Activated B cell treated with CpG ODN at 0.5 μM for 24 hours (primary cell): ENCODE data around the gene OSBPL3. TPM values are rescaled to one million over a fixed set of nuclear protein-coding genes. Genes with fewer than 3 reads are reported as not detected.
A peak's percentile ranks its signal among the peaks of the same experiment; 100 is the strongest.

Experiments
- ATAC-seq: fragments of 200-7000 bp; cut with Tn5 transposase; one replicate; pipeline ENCODE4 v1.10.0; 2021; ENCODE audit warnings: low read depth, mild to moderate bottlenecking, moderate library complexity
- CTCF ChIA-PET: fragments of 350-600 bp; sonication (Branson Sonifier 250); formaldehyde crosslinking; loops from one replicate; lab custom pipeline; 2021; ENCODE audit warnings: antibody characterized with exemption; lab: Charles Lee
- POLR2A ChIA-PET: fragments of 350-600 bp; sonication (Branson Sonifier 250); formaldehyde crosslinking; loops from one replicate; lab custom pipeline; 2021; ENCODE audit warnings: antibody characterized with exemption; lab: Charles Lee
- DNase-seq: peaks from one replicate; pipeline ENCODE4 v3.0.0; 2022
- H3K27ac Mint-ChIP-seq: one replicate; pipeline ENCODE4 v1.8.0; 2020; ENCODE audit warnings: mixed read lengths
- H3K27me3 Mint-ChIP-seq: one replicate; pipeline ENCODE4 v1.8.0; 2021; ENCODE audit warnings: mixed read lengths
- H3K36me3 Mint-ChIP-seq: one replicate; pipeline ENCODE4 v1.8.0; 2021; ENCODE audit warnings: low read depth, mixed read lengths
- H3K4me1 Mint-ChIP-seq: one replicate; pipeline ENCODE4 v1.8.0; 2021; ENCODE audit warnings: mixed read lengths
- H3K4me3 Mint-ChIP-seq: one replicate; pipeline ENCODE4 v1.8.0; 2020; ENCODE audit warnings: mild to moderate bottlenecking, mixed read lengths
- H3K9me3 Mint-ChIP-seq: one replicate; pipeline ENCODE4 v1.8.0; 2020; ENCODE audit warnings: mixed read lengths
- CTCF ChIP-seq: fragments of 200-600 bp; IDR thresholded peaks from one replicate; pipeline ENCODE4 v1.8.0; 2022; ENCODE audit warnings: antibody characterized with exemption, mild to moderate bottlenecking
- intact Hi-C: fragments of 100-400 bp; cut with micrococcal nuclease; formaldehyde crosslinking; loops from one replicate; pipeline ENCODE4 v1.15.1; 2024
- total RNA-seq: library from RNA; stranded (reverse); gene quantifications from 2 replicates; pipeline ENCODE4 v1.2.3, GENCODE V29; 2022

OSBPL3 gene
- total RNA-seq, 1 donor from 2014 or later: 33.3 TPM

- POLR2A ChIA-PET: interaction anchor here (0.7 kb wide), 1 partner anchor 30 kb away, joined by 3 read pairs; no protein-coding TSS in a partner anchor
- DNase-seq (no peak), ATAC-seq (no peak)
- CTCF ChIA-PET: no interaction called here
- intact Hi-C loops: loop anchor here (1.0 kb wide), 1 partner anchor 12 kb away; no protein-coding TSS in a partner anchor
- H3K4me3 Mint-ChIP-seq: peak overlapping the region; percentile 15
- H3K9me3 Mint-ChIP-seq: no peaks in the 10 kb centered on the region
- H3K27ac Mint-ChIP-seq: peak overlapping the region; percentile 12
- H3K4me1 Mint-ChIP-seq: peaks cover 49% of the 10 kb centered on the region
- no peaks in the 10 kb centered on the region for H3K36me3 Mint-ChIP-seq
- no peaks in the 10 kb centered on the region for H3K27me3 Mint-ChIP-seq
- TF ChIP-seq CTCF: no peak
Observed at GRCh38 chr7:24951441-24951980, 28.5 kb downstream of the OSBPL3 start.

- Mint-ChIP-seq H3K9me3 (no peaks in the 10 kb centered on the region), H3K27me3 (no peaks in the 10 kb centered on the region), H3K4me1 (peaks cover 49% of the 10 kb centered on the region), H3K36me3 (no peaks in the 10 kb centered on the region), H3K4me3 (no peak overlapping the region), H3K27ac (no peak overlapping the region)
- CTCF ChIA-PET: no interaction called here
- POLR2A ChIA-PET: no interaction called here
- TF ChIP-seq CTCF: no peak
- intact Hi-C loops: loop anchor here (2.0 kb wide), 1 partner anchor 17 kb away; no protein-coding TSS in a partner anchor
- ATAC-seq (no peak), DNase-seq (no peak)
Observed at GRCh38 chr7:24949884-24950283, 30.1 kb downstream of the OSBPL3 start.

- no peak for TF ChIP-seq CTCF
- DNase-seq (no peak), ATAC-seq (peak; percentile 47)
- H3K9me3 Mint-ChIP-seq: no peaks in the 10 kb centered on the region
- H3K36me3 Mint-ChIP-seq: no peaks in the 10 kb centered on the region
- ChIA-PET POLR2A (interaction anchor here (0.5 to 1.0 kb wide), 2 partner anchors 22 to 1462 kb away, joined by 3 read pairs; no protein-coding TSS in a partner anchor), CTCF (no interaction called here)
- H3K4me3 Mint-ChIP-seq: no peak overlapping the region
- intact Hi-C loops: loop anchor here (2.0 kb wide), 1 partner anchor 18 kb away; no protein-coding TSS in a partner anchor
- no peaks in the 10 kb centered on the region for H3K27me3 Mint-ChIP-seq
- H3K27ac Mint-ChIP-seq: no peak overlapping the region
- H3K4me1 Mint-ChIP-seq: peaks cover 44% of the 10 kb centered on the region
Observed at GRCh38 chr7:24948739-24949138, 31.2 kb downstream of the OSBPL3 start.

- TF ChIP-seq CTCF: no peak
- DNase-seq: no peak
- no peak overlapping the region for H3K4me3 Mint-ChIP-seq
- no peaks in the 10 kb centered on the region for H3K27me3 Mint-ChIP-seq
- POLR2A ChIA-PET: no interaction called here
- no peak for ATAC-seq
- no peaks in the 10 kb centered on the region for H3K36me3 Mint-ChIP-seq
- H3K27ac Mint-ChIP-seq: no peak overlapping the region
- CTCF ChIA-PET: interaction anchor here (1.5 kb wide), 1 partner anchor 33 kb away, joined by 3 read pairs; the partner anchor contains the start of gene OSBPL3
- no peaks in the 10 kb centered on the region for H3K9me3 Mint-ChIP-seq
- peaks cover 22% of the 10 kb centered on the region for H3K4me1 Mint-ChIP-seq
- intact Hi-C loops: loop anchor here (2.0 kb wide), 1 partner anchor 14 kb away; no protein-coding TSS in a partner anchor
Observed at GRCh38 chr7:24946467-24946866, 33.5 kb downstream of the OSBPL3 start.

- ChIA-PET CTCF (interaction anchor here (1.5 kb wide), 1 partner anchor 34 kb away, joined by 3 read pairs; the partner anchor contains the start of gene OSBPL3), POLR2A (no interaction called here)
- ATAC-seq (no peak), DNase-seq (no peak)
- Mint-ChIP-seq H3K36me3 (no peaks in the 10 kb centered on the region), H3K27ac (no peak overlapping the region), H3K27me3 (no peaks in the 10 kb centered on the region), H3K4me1 (peaks cover 19% of the 10 kb centered on the region), H3K9me3 (no peaks in the 10 kb centered on the region), H3K4me3 (no peak overlapping the region)
- TF ChIP-seq CTCF: no peak
- intact Hi-C loops: loop anchor here (2.0 kb wide), 1 partner anchor 13 kb away; no protein-coding TSS in a partner anchor
Observed at GRCh38 chr7:24945899-24946298, 34.1 kb downstream of the OSBPL3 start.
